HG03378 (cell line): ENCODE measurements around the gene HMCN2.
"Not testable (repeated sequence)": the region's sequence is repeated elsewhere in the genome, so short reads cannot be mapped to it uniquely, and the experiment has no call there.

ENCODE experiments used
- ATAC-seq: cut with Tn5 transposase; IDR thresholded peaks from one replicate; pipeline ENCODE4 v1.9.1; 2021; ENCODE audit warnings: mild to moderate bottlenecking, moderate library complexity; ENCODE audit not compliant: unreplicated experiment

Gene HMCN2

GRCh38 chr9:130237763-130238524 lies 27.6 kb upstream of the HMCN2 start:
- no peak for ATAC-seq

DNA sequence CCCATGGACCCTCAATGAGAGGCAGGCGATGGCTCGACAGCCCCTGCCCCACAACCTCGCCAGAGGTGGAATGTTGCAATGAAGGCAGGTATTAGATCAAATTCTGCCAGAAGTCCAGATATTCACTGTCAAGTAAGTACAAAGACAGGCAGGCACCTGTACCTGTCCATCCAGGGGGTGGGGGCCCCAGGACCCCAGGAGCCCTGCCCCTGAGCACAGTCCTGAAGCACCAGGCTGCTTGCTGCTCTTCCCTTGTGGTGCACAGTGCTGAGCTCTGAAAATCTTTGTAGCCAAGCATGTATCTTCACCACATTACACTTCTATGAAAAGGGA lies 26.2 kb upstream of the HMCN2 start:
- ATAC-seq = no peak

DNA sequence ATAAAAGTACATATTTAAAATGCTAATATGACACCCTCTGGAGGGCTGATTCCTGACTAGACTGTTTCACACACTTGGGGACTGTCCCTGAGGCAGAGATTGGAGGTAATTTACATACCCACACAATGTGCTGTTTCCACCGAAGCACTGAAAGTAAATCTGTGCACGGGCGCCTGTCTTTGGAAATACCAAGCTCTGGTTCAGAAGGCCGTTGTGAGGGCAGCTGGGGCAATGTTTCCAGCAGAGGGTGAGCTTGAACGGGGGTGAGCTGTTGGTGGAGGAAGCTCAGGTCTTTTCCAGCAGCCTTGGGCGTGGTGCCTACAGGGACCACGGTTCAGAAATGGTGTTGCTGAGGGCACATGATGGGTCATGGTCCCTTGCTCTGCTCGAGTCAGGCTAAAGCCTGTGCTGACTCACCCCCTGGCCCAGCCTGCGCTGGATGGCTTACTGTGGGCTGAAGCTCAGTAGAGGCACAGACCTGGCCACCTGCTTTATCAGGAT lies 25.8 kb upstream of the HMCN2 start:
- peak; percentile 52 for ATAC-seq

DNA sequence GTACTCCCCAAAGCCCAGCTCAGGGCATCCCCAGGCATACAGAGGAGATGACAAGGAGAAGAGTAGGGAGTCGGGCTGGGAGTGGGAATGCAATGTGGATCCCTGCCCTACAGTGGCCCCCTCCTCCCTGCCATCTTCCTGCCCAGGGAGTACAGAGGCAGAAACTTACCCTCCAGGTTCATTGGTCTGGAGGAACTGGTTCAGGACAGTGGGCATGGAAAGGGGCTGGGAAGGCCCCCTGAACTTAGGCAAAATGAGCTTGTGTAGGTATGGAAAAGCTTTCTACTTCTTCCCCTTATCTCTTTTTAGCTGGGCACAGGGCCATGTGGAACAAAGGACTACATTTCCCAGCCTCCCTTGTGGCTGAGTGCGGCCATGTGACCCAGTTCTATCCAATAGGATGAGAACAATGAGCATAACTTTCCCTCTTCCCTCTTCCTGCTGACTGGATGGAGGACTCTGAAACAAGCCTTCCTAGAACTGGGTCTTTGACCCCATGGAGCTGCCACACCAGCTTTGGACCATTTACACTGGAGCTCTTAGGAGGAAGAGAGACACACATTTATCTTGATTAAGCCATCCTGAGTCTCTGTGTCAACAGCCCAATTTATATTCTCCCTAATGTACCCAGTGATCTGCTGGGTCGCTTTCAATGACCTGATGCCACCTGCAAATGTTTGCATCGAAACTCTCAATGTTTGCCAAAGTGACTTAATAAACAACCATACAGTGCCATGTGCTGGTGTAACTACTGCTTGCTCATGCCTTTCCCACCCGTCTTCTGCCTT lies 25.0 kb upstream of the HMCN2 start:
- peak; percentile 49 for ATAC-seq

DNA sequence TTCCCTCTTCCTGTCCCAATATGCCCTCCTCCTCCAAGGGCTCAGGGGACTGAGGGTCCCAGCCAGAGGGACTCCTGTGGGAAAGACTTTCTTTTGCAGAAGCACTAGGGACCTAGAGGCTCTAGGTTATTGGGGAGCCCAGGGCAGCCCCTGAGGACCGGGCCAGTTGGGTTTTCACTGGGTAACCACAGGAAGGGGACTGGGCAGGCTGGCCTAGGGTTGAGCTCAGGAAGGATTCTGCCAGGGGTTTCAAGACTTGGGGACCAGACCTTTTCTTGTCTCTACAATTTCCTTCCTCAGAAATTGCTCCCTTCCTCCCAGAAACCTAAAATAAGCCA lies 24.4 kb upstream of the HMCN2 start:
- ATAC-seq = no peak

DNA sequence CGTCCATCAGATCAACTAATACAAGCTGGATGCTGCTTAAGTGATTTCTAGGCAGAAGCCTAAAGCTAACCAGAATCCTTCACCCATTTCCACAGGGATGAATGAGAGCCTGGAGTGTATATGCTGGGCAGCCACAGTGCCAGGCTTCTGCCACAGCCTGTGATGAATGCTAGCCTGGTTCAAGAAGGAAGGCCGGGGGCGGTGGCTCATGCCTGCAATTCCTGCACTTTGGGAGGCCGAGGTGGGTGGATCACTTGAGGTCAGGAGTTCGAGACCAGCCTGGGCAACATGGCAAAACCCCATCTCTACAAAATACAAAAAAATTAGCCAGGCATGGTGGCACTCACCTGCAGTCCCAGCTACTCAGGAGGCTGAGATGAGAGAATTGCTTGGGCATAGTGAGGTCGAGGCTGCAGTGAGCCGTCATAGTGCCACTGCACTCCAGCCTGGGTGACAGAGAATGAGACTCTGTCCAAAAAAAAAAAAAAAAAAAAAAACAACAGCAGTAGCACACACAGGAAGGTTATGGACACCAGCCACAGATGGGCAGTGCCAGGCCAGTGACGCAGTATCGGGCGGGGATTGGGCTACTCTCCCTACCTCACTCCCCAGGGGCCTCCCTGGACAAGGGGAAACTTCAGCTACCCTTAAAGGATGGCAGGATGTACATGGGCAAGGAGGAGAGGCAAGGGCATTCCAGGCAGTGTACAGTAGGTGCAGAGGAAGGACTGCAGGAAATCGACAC lies 23.1 kb upstream of the HMCN2 start:
- no peak for ATAC-seq

DNA sequence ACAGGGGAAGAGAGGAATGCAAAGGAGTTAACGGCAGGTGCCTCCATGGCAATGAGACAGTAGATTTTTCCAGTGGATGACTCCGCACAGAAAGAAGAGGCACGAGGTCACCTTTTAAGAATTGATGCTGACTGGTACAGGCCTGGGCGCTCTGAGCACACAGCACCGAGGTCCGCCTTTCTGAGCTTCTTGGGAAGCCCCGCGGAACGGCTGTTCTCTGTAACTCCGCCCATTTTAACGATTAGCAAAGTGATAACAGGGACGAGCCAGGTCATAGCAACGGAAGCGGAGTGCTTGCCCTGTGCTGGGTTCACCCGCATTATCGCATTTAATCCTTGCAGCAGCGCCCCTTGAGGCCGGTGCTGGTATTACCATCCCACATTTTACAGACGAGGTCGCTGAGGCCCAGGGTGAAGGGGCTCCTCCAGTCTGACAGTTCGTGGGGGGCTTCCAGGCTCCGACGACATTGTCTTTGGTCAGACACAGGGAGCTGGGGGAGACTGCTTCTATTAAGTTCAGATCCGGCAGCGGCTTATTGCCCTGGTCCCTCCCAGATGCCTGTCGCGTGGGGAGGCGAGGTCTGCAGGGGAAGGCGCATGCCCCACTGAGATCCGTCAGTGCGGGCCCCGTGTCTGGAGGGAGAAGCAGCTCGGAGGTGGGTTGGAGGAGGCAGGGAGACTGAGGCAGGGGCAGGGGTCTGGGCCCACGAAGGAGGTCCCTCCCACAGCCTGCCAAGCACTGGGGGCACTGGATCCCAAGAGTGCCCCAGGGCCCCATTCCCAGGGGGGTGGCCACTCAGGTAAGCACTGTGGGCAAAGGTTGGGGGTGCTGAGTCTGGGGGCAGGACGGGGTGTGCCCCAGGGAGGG lies 22.3 kb upstream of the HMCN2 start:
- peak; percentile 51 for ATAC-seq

GRCh38 chr9:130243882-130244170 lies 21.7 kb upstream of the HMCN2 start:
- no peak for ATAC-seq

- no peak for ATAC-seq
These were observed 20.9 kb upstream of the HMCN2 start for GRCh38 chr9:130244548-130245165.

DNA sequence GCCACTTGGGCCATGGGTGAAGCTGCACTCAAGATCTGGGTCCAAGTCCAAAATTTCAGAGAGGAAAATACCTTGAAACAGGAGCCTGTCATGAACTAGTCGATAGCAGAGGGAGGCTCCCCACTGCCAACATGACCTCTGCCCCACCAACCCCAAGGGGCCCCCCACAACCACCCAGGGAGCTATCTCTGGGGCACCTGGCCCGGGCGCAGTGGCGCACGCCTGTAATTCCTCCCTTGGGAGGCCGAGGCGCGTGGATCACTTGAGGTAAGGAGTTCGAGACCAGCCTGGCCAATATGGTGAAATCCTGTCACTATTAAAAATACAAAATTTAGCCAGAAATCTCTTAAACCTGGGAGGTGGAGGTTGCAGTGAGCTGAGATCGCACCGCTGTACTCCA lies 20.1 kb upstream of the HMCN2 start:
- ATAC-seq = no peak

DNA sequence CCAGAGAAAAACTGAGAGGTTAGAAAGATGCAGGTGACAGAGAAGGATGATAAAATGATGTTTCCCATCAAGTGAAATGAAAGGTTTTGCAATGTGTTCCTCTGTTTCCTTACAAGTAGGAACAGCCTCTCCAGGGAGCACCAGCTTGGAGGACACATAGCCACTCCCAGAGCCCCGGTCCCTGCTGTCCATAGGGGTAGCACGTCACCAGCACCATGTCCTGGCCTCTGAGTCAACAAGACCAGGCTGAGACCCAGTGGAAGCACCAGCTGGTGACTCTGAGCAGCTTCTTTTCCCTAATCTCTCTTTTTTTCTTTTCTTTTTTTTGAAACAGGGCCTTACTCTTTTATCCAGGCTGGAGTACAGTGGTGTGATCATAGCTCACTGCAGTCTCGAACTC lies 19.4 kb upstream of the HMCN2 start:
- ATAC-seq = no peak

DNA sequence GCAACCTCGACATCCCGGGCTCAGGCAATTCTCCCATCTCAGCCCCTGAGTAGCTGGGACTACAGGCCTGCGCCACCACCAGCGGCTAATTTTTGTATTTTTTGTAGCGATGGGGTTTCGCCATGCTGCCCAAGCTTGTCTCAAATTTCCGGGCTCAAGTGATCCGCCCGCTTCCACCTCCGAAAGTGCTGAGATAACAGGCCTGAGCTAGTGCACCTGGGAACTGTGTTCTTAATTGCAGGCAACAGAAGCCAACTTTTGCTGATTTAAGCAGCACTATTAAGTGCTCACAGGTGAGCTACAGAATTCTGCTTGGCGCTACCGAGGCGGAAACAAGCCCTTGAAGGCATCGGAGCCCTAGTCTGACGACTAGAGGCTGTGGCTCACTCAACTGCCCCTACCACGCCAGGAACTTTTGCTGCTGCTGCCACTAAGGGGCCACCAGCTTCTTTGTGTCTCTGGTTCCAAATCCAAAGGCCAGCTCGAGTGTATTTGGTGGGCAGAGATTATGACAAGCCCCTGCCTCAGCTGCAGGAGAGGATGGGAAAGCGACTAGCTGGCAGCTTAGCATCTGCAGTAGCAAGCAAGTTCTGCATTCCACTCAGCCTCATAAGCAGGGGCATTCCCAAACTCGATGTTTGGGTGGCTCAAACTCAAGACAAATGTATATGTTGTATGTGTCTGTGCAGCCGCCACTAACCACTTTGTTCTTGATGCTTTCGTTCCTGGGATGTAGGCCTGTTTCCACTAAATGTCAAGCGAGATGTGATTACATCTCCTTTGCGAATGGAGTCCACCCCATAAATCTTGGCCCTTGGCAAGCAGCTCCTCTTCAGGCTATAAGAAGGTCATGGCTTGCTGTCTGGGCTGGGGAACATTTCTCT lies 10.6 kb upstream of the HMCN2 start:
- no peak for ATAC-seq

GRCh38 chr9:130255631-130256134 lies 9.9 kb upstream of the HMCN2 start:
- ATAC-seq = no peak

DNA sequence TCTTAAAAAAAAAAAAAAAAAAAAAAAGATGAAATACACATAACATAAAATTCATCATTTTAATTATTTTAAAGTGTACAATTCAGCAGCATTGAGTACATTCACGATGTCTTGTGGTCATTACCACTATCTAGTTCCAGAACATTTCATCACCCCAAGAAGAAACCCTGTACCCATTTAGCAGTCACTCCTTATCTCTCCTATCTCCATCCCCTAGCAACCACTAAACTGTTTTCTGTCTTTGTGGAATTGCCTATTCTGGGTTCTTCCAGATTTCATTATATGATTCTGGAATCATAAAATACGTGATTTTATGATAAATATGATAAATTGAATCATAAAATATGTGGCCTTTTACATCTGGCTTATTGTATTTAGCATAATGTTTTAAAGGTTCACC lies 8.9 kb upstream of the HMCN2 start:
- no peak for ATAC-seq

DNA sequence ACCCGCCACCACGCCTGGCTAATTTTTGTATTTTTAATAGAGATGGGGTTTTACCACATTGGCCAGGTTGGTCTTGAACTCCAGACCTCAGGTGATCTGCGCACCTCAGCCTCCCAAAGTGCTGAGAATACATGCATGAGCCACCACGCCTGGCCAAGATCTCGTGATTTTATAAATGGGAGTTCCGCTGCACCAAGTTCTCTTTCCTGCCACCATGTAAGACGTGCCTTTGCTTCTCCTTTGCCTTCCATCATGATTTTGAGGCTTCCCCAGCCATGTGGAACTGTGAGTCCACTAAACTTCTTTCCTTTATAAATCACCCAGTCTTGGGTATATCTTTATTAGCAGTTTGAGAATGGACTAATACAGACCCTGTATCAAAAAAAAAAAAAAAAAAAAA lies 7.4 kb upstream of the HMCN2 start:
- ATAC-seq = not testable (repeated sequence)

GRCh38 chr9:130259044-130259443 lies 6.5 kb upstream of the HMCN2 start:
- no peak for ATAC-seq

- ATAC-seq = no peak
These were observed 4.5 kb upstream of the HMCN2 start for GRCh38 chr9:130260816-130261765.

GRCh38 chr9:130262061-130262745 lies 3.4 kb upstream of the HMCN2 start:
- ATAC-seq = no peak
